HG03280 (cell line): ENCODE data around the gene SHMT1.
"Not testable (repeated sequence)": the region's sequence is repeated elsewhere in the genome, so short reads cannot be mapped to it uniquely, and the experiment has no call there.

ENCODE experiments used
- ATAC-seq: cut with Tn5 transposase; IDR thresholded peaks from one replicate; pipeline ENCODE4 v1.9.1; 2021; ENCODE audit warnings: mild to moderate bottlenecking, moderate library complexity; ENCODE audit not compliant: unreplicated experiment

Gene SHMT1

GRCh38 chr17:18378614-18379013, 15.3 kb upstream of the SHMT1 start:
- not testable (repeated sequence) for ATAC-seq

DNA sequence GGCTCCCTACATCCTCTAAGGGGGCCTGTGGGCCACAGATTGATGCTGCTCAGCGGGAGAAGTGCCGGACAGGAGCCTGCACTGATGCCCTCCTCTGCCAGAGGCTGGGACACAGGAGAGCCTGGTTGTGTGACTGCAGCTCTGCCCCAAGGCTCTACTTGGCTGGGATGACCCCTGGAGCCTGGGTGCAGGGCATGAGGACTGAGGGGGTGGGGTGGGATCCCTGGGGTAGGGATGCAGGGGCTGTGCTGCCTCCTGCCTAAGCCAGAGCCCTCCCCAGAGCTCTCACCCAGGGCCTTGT, 14.8 kb upstream of the SHMT1 start:
- ATAC-seq = no peak

DNA sequence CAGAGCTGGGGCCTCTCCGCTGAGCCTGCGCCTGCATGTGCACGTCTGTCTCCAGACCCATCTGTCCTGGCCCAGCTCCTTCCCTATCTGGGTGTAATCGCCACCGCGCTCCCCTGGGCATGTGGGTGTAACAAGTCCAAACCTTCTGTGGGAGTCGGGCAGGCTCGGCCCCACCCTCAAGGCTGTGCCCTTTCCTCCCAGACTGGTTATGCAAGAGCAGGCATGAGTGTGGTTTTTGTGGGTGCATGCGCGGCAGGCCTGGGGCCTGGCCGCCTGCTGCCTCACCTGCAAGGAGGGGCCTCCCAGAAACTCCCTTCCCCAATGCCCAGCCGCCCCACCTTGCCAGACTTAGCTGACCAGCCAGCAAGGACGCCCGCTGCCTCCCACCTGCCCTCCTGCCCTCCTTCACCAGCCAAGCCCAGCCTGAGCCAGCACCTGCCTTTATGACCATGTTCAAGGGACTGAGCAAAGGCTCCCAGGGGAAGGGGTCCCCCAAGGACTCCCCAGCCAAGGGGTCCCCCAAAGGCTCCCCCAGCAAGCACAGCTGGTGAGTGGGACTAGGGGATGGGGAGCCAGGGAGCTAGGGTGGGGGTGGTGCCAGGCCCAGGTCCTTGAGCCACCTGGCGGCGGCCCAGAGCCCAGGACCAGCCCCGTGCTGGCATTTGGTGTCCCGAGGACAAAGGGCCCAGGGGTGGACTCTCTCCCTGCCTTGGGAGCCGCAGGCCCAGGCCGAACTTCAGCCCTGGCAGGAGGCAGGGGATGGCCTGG, 14.3 kb upstream of the SHMT1 start, which contains the start of gene EVPLL:
Gene EVPLL (plus strand): TSS at position 342 of the 768 bp plus-strand sequence. CDS start 3,160 bp downstream, outside the sequence.
- no peak for ATAC-seq

- no peak for ATAC-seq
Observed at GRCh38 chr17:18374216-18374615, 10.9 kb upstream of the SHMT1 start.

GRCh38 chr17:18373181-18373580, 9.8 kb upstream of the SHMT1 start:
- not testable (repeated sequence) for ATAC-seq

GRCh38 chr17:18371455-18371854, 8.1 kb upstream of the SHMT1 start:
- ATAC-seq = no peak

DNA sequence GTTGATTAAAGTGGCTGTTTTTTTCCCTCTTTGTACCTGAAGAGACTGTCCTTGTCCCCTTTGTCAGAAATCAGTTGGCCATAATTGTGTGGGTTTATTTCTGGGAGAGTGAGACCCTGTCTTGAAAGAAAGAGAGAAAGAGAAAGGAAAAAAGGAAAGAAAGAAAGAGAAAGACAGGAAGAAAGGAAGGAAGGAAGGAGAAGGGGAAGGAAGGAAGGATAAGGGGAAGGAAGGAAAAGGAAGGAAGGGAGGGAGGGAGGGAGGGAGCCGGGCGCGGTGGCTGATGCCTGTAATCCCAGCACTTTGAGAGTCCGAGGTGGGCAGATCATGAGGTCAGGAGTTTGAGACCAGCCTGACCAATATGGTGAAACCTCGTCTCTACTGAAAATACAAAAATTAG, 7.4 kb upstream of the SHMT1 start:
- ATAC-seq = no peak

DNA sequence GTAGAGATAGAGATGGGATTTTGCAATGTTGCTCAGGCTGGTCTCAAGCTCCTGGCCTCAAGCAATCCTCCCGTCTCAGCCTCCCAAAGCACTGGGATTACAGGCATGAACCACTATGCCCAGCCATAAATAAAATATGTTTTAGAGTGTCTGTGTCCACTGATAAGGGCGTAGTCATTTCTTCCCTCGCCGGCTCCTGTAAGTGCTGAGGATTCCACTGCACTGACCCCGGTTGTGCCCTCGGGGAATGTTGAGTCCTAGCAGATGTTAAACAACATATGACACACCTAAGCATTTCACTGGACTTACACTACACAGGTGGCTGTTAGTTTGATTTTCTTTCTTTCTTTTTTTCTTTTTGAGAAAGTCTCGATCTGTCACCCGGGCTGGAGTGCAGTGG, 5.6 kb upstream of the SHMT1 start:
- no peak for ATAC-seq

- no peak for ATAC-seq
Observed at GRCh38 chr17:18364166-18364565, 816 bp upstream of the SHMT1 start.

GRCh38 chr17:18362698-18363100, 651 bp downstream of the SHMT1 start:
- no peak for ATAC-seq

GRCh38 chr17:18361837-18362697, 1.3 kb downstream of the SHMT1 start:
- no peak for ATAC-seq

- ATAC-seq = no peak
Observed at GRCh38 chr17:18360518-18360917, 2.8 kb downstream of the SHMT1 start.

GRCh38 chr17:18356624-18357023, 6.7 kb downstream of the SHMT1 start:
- no peak for ATAC-seq

DNA sequence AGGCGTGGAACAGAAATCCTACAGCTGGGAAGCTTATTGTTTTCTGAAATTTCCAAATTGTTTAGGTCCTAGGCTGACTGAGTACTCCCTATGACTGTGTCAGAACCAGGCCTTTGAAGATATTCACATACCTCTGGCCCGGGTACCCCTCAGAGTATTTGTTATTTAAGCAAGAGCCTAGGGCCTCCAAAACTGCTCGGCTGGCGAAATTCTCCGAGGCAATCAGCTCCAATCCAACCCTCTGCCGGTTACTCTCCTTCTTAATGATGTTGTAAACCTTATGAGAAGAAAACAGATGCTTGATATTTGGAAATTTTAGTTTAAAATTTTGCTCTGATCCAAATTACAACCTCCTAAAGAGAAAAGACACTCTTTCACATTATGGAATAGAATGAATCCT, 9.8 kb downstream of the SHMT1 start:
- no peak for ATAC-seq

DNA sequence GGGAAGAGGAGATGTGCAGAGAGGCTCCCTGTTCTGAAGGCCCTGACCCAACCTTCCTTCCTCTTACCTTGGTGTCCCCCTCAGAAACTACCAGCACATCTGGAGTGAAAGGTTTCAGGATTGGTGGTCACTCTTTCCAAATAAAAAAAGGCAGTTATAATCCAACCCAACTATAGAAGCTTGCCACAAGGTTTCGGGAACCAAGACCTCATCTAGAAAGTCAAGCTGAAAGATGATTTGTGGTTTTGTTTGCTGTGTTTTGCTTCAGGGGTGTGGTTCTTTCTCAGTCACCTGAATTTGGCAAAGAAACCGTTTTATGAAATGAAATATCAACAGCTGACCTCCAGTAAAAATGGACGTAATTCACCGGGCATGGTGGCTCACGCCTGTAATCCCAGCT, 19.3 kb downstream of the SHMT1 start:
- no peak for ATAC-seq

DNA sequence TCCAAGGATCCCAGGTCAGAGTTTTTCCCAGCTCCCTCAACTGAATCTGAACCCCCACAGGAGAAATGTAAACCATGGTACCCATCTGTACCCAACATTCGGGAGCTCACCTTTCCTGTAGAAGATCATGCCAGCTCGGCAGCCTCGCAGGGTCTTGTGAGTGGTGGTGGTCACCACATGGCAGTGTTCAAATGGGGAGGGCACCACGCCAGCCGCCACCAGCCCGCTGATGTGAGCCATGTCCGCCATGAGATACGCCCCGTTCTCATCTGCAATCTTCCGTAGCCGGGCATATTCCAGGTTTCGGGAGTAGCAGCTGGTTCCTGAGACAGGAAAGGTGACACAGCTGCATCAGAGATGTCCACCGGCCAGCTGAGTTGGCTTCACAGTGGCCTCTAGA, 23.4 kb downstream of the SHMT1 start:
- no peak for ATAC-seq

DNA sequence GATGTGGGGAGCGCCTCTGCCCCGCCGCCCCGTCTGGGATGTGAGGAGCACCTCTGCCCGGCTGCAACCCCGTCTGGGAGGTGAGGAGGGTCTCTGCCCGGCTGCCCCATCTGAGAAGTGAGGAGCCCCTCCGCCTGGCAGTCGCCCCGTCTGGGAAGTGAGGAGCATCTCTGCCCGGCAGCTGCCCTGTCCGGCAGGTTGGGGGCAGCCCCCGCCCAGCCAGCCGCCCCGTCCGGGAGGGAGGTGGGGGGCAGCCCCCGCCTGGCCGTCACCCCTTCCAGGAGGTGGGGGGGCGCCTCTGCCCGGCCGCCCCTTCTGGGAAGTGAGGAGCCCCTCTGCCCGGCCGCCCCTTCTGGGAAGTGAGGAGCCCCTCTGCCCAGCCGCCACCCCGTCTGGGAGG, 25.2 kb downstream of the SHMT1 start:
- not testable (repeated sequence) for ATAC-seq

DNA sequence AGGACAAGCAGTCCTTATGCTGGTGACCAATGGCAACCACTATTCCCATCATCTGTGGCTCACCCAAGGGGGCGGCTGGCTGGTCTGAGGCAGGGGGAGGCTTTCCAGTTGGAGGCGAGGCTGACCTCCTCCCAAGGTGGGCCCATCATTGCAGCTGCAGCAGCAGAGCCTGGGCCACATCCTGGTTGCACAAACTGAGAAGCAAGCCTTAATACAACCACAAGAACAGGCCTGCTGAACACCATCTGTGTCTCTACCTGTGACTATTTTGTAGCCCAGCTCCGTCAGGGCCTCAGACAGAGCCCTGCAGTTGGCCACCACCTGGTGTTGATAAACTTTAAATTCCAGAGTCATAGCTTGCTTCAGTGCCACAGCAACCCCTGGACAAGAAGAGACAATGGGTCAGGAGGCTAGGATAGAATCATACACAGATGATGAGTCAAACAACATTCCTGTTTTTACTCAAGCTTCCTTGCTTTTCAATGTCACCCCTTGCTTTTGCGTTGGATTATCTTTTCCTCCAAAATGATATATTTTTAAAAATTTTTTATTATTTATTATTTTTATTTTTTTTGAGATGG, 30.4 kb downstream of the SHMT1 start:
- no peak for ATAC-seq

DNA sequence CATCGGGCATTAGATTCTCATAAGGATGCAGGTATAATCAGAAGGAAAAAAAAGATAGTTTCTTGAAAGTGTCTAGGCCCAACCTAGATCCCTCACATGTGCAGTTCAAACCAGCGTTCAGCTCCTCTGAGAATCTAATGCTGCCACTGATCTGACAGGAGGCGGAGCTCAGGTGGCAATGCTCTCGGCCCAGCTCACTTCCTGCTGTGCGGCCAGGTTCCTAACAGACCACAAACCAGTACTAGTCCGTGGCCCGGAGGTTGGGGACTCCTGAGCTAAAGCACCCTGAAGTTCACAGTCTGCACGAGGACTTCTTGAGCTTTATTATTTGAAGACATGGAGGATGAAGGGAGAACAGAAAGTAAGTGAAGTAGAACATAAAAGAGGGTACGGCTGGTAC, 31.5 kb downstream of the SHMT1 start:
- ATAC-seq = no peak

GRCh38 chr17:18328643-18329204, 34.6 kb downstream of the SHMT1 start:
- ATAC-seq = no peak

DNA sequence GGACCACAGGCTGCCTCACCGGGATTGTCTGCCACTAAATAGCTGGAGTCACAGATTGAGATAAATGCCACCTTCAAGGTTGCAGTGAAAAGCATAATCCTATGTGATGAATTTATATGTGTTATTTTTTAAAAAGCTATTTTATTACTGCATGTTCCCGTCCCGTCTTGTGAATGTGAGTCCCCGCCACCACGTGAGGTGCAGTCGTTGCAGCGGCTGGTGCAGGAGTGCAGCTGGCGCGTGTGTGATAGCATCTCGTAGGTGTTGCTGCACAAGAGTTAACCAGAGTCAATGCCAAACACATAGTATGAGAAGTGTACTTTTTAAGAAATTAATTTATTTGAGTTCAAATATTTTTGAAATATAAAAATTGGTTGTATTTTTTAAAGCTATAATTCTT, 35.8 kb downstream of the SHMT1 start:
- no peak for ATAC-seq

DNA sequence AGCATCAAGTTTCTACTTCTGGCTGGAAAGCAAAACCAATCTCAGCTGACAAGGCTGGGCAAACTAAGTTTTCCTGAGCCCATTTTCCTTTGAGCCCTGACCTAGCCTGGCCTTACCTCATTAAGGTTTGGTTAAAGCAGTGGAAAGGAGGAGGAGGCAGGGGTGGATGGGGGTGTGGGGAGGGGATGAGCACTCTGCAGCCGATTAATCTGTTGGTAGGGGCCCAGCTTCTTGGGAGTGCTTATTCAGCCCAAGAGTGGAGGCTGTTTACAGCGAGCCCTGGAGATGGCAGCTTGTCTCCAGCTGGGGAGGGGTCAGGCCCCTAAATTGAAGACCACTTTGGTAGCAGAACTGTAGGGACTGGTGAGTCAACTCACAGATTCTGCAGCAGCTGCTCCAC, 36.3 kb downstream of the SHMT1 start:
- ATAC-seq = no peak
